HEK293T (cell line): ENCODE measurements around the gene PCNX3.
"Not testable (repeated sequence)": the region's sequence is repeated elsewhere in the genome, so short reads cannot be mapped to it uniquely, and the experiment has no call there.

Experiments
- BHLHE40 ChIP-seq: fragments of 450-650 bp; IDR thresholded peaks from 2 replicates; pipeline ENCODE4 v1.6.1; 2016; ENCODE audit warnings: mild to moderate bottlenecking, moderate library complexity, borderline replicate concordance
- CTBP1 ChIP-seq: fragments of 450-650 bp; IDR thresholded peaks from 2 replicates; pipeline ENCODE4 v1.6.1; 2016; ENCODE audit warnings: borderline replicate concordance
- ELF4 ChIP-seq: fragments of 450-650 bp; IDR thresholded peaks from 2 replicates; pipeline ENCODE4 v1.6.1; 2017; ENCODE audit warnings: antibody characterized with exemption
- FOXA1 ChIP-seq: fragments of 450-650 bp; IDR thresholded peaks from 2 replicates; pipeline ENCODE4 v1.6.1; 2016; ENCODE audit warnings: mild to moderate bottlenecking
- FOXK2 ChIP-seq: fragments of 450-650 bp; IDR thresholded peaks from 2 replicates; pipeline ENCODE4 v1.6.1; 2016; ENCODE audit warnings: mild to moderate bottlenecking
- L3MBTL2 ChIP-seq: fragments of 450-650 bp; conservative IDR thresholded peaks from 2 replicates; pipeline ENCODE4 v1.6.1; 2016; ENCODE audit warnings: mild to moderate bottlenecking
- LEF1 ChIP-seq: fragments of 450-650 bp; IDR thresholded peaks from 2 replicates; pipeline ENCODE4 v1.6.1; 2017; ENCODE audit warnings: mild to moderate bottlenecking, borderline replicate concordance
- NFRKB ChIP-seq: fragments of 450-650 bp; IDR thresholded peaks from 2 replicates; pipeline ENCODE4 v1.6.1; 2016; ENCODE audit warnings: mild to moderate bottlenecking, moderate library complexity
- SP1 ChIP-seq: fragments of 450-650 bp; IDR thresholded peaks from 2 replicates; pipeline ENCODE4 v1.6.1; 2017
- SUZ12 ChIP-seq: fragments of 450-650 bp; IDR thresholded peaks from 2 replicates; pipeline ENCODE4 v1.6.1; 2016; ENCODE audit warnings: mild to moderate bottlenecking
- TARDBP ChIP-seq: fragments of 450-650 bp; IDR thresholded peaks from 2 replicates; pipeline ENCODE4 v1.6.1; 2016
- ZNF384 ChIP-seq: fragments of 450-650 bp; IDR thresholded peaks from 2 replicates; pipeline ENCODE4 v1.6.1; 2016

DNA sequence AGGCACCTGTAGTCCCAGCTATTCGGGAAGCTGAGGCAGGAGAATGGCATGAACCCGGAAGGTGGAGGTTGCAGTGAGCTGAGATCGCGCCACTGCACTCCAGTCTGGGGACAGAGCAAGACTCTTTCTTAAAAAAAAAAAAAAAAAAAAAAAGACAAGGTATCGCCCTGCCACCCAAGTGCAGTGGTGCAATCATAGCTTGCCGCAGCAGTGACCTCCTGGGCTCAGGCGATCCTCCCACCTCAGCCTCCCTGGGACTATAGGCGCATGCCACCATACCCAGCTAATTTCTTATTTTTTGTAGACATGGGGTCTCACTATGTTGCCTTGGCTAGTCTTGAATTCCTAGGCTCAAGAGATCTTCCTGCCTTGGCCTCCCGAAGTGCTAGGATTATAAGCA lies 45.3 kb downstream of the PCNX3 start:
- TF ChIP-seq CTBP1, TARDBP, L3MBTL2, FOXK2, BHLHE40, FOXA1, LEF1, NFRKB, ZNF384, SP1, SUZ12, ELF4: not testable (repeated sequence)
